NCI-H69 (cell line): Measurements from ENCODE around the gene SPINK4.
A peak's percentile ranks its signal among the peaks of the same experiment; 100 is the strongest.

Experiments used
- DNase-seq: peaks from one replicate; lab custom pipeline; 2025; lab: John Stamatoyannopoulos, UW

Gene SPINK4

GRCh38 chr9:33239921-33240320, at the start of gene SPINK4:
TSS of gene SPINK4 (plus strand) at chr9:33240167. CDS start at chr9:33240209, 42 bp downstream.
- no peak for DNase-seq

- no peak for DNase-seq
Measured at GRCh38 chr9:33192493-33193255, 47.3 kb upstream of the SPINK4 start.

GRCh38 chr9:33193818-33194217, 46.1 kb upstream of the SPINK4 start:
- DNase-seq: peak; percentile 10

GRCh38 chr9:33196736-33197135, 43.2 kb upstream of the SPINK4 start:
- no peak for DNase-seq

- DNase-seq: no peak
Measured at GRCh38 chr9:33197279-33198152, 42.5 kb upstream of the SPINK4 start.

GRCh38 chr9:33198165-33198564, 41.8 kb upstream of the SPINK4 start:
- DNase-seq: no peak

- DNase-seq: no peak
Measured at GRCh38 chr9:33202018-33202417, 37.9 kb upstream of the SPINK4 start.

GRCh38 chr9:33202552-33203201, 37.3 kb upstream of the SPINK4 start:
- no peak for DNase-seq

GRCh38 chr9:33209394-33209793, 30.6 kb upstream of the SPINK4 start:
- DNase-seq: no peak

- DNase-seq: no peak
Measured at GRCh38 chr9:33210006-33210715, 29.8 kb upstream of the SPINK4 start.

GRCh38 chr9:33211695-33212393, 28.1 kb upstream of the SPINK4 start:
- DNase-seq: no peak

GRCh38 chr9:33220681-33221567, 19.0 kb upstream of the SPINK4 start:
- no peak for DNase-seq

GRCh38 chr9:33221568-33221884, 18.4 kb upstream of the SPINK4 start:
- DNase-seq: no peak

GRCh38 chr9:33222031-33222430, 17.9 kb upstream of the SPINK4 start:
- DNase-seq: peak; percentile 52

- peak; percentile 12 for DNase-seq
Measured at GRCh38 chr9:33223696-33224095, 16.3 kb upstream of the SPINK4 start.

GRCh38 chr9:33225319-33226147, 14.4 kb upstream of the SPINK4 start:
- peak; percentile 79 for DNase-seq

- no peak for DNase-seq
Measured at GRCh38 chr9:33227008-33227398, 13.0 kb upstream of the SPINK4 start.

- DNase-seq: no peak
Measured at GRCh38 chr9:33227741-33228140, 12.2 kb upstream of the SPINK4 start.

GRCh38 chr9:33228606-33229005, 11.4 kb upstream of the SPINK4 start:
- DNase-seq: no peak
